Stimulated activated CD4-positive, alpha-beta T cell treated with anti-CD3 and anti-CD28 coated beads, Interleukin-1b, Interleukin-23, amount 100 ng/mL, for 24 hours (primary cell): ENCODE measurements around the gene CCDC71.

Experiments
- DNase-seq, 4 experiments: peaks; one replicate each; pipeline ENCODE4 v3.0.0-alpha.2; 2020; ENCODE audit warnings: low read depth in 4 of 4, low spot score in 1 of 4

CCDC71 gene

GRCh38 chr3:49165771-49166751 is at the start of gene CCDC71:
CCDC71 (minus strand) TSS chr3:49166331; CDS start chr3:49164208, 2,123 bp downstream.
- DNase-seq, result peak; percentile 48 to 62 (median 56)

GRCh38 chr3:49213998-49214397 is 47.9 kb upstream of the CCDC71 start:
- no peak for DNase-seq

GRCh38 chr3:49213541-49213943 is 47.4 kb upstream of the CCDC71 start:
- no peak for DNase-seq

- DNase-seq, result no peak
These were observed 33.8 kb upstream of the CCDC71 start for GRCh38 chr3:49199900-49200281.

- peak in 1 of 4 experiments; percentile 5 for DNase-seq
These were observed 33.2 kb upstream of the CCDC71 start for GRCh38 chr3:49199239-49199899.

- DNase-seq, result no peak
These were observed 32.6 kb upstream of the CCDC71 start for GRCh38 chr3:49198611-49199230.

GRCh38 chr3:49198161-49198560 is 32.0 kb upstream of the CCDC71 start:
- DNase-seq, result no peak

- no peak for DNase-seq
These were observed 25.6 kb upstream of the CCDC71 start for GRCh38 chr3:49191741-49192140.

GRCh38 chr3:49183873-49184272 is 17.7 kb upstream of the CCDC71 start:
- DNase-seq, result no peak

- DNase-seq, result no peak
These were observed 16.6 kb upstream of the CCDC71 start for GRCh38 chr3:49182682-49183081.

- no peak for DNase-seq
These were observed 15.2 kb upstream of the CCDC71 start for GRCh38 chr3:49181351-49181750.

- no peak for DNase-seq
These were observed 14.0 kb upstream of the CCDC71 start for GRCh38 chr3:49180116-49180515.

GRCh38 chr3:49177073-49177472 is 10.9 kb upstream of the CCDC71 start:
- DNase-seq, result no peak

GRCh38 chr3:49175530-49175929 is 9.4 kb upstream of the CCDC71 start:
- no peak for DNase-seq

- DNase-seq, result no peak
These were observed 8.4 kb upstream of the CCDC71 start for GRCh38 chr3:49174397-49174985.

- DNase-seq, result no peak
These were observed 7.7 kb upstream of the CCDC71 start for GRCh38 chr3:49173792-49174170.

- no peak for DNase-seq
These were observed 7.1 kb upstream of the CCDC71 start for GRCh38 chr3:49173116-49173791.

- no peak for DNase-seq
These were observed 6.5 kb upstream of the CCDC71 start for GRCh38 chr3:49172551-49173041.

- no peak for DNase-seq
These were observed 5.8 kb upstream of the CCDC71 start for GRCh38 chr3:49171775-49172500.
